Adipose tissue (tissue), 3 donors: ENCODE results near the gene DRAXIN. TPM values are rescaled to one million over a fixed set of nuclear protein-coding genes. Genes with fewer than 3 reads are reported as not detected.

Experiments
- H3K27ac ChIP-seq: one replicate; pipeline ENCODE4 v1.5.1; 2013; ENCODE audit warnings: low read depth, low read length
- WGBS, 3 donors: extraction: QIAGEN DNeasy Blood & Tissue Kit; methylation state at CpG; one replicate each; pipeline ENCODE4 v1.1.7; 2013; 5-methylcytosine and 5-hydroxymethylcytosine counted together
- polyA plus RNA-seq, 3 donors: library from polyadenylated mRNA; stranded (reverse); fragments of 200-250 nt; gene quantifications; one replicate each; pipeline ENCODE4 v1.2.3, GENCODE V29; 2013
- donor health status: healthy with polysubstance abuse.
- donor health status: Bipolar disorder and iron deficiency.
- donor health status: healthy.

DRAXIN gene
- polyA plus RNA-seq, 3 donors, result under 0.01 to 0.03 (median 0.01) TPM

DNA sequence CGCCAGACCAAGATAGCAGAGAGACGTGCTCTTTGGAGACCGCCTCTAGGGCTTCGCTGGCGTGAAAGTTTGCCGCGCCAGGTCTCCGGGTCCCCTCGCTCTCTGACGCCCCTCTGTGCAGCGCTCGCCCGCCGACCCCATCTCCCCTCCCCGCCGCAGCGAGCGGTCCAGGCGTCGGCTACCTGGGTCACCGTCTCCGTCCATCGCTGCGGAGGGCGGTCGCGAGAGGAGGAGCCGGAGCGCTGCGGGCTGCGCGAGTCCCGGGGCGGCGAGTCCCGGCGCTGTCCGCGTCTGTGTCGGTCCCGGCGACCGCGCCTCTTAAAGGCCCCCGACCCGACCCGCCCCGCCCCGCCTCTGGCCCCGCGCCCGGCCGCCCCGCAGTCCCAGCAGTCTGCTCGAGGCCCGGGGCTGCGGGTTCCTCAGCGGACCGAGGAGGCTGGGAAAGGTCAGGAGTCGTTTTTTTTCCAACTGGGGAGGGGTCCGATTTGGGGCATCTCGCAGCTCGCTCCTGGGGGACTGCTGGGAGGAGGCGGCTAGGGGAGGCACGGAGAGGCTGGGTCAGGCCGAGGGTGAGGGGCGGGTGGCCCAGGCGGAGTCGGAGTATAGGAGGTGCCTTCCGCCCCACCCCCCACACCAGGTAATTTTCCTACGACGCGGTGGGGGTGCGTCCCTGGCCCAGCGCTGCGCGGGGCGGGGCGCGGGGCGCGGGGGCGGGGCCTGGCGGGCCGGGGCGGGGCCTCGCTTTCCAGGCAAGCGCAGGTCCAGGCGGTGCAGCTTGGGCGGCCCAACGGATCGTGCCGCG lies 37.2 kb upstream of the DRAXIN start, which contains the start of the genes FBXO2 and FBXO44:
TSS of gene FBXO2 (minus strand) at position 293 of the 802 bp plus-strand sequence. CDS start at position 204, 89 bp downstream.
TSS of gene FBXO44 (plus strand) at position 741 of the 802 bp plus-strand sequence. CDS start 959 bp downstream, outside the sequence.
- no peak within 1 kb of the TSS for H3K27ac ChIP-seq
- WGBS, 3 donors, result 5 to 6% (median 6%) methylated on average over 49 to 94 of the region's 94 CpGs

DNA sequence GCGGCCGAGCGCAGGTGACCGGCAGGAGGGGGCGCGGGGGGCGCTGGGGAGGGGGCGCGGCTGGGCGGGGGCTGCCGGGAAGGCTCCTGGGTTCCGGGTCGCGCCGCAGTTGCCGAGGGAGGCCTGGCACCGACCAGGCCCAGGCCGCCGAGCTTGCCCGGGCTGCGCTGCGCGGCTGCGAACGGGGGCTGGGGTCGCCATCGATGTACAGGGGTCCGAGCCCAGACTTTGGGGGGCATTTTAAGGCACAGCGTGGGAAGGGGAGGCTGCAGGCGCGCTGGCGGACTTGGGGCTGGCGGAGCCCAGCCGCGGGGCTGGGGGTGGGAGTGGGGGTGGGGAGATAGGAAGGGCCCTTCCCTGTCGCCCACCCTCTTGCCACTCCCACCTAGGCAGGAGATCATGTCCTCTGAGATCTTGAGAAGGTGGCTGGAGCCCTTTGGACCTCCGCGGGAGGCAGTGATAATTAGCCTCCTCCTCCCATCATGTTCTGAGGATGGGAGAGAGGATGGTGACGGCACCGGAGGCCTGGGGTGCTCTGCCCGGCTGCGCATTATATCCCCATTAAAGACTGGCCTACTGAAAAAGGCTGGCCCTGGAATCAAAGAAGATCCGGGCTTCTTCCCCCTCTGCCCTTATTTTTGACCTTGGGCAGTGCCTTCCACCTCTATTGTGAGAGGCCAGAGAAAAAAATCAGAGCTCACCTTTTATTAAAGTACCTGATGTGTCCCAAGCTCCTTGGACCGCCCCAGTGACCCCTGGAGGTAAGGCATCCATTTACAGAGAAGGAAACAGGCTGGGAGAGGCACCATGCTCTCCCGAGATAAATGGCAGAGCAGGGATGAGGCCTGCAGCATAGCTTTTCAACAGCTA lies 36.3 kb upstream of the DRAXIN start:
- no peak overlapping the region for H3K27ac ChIP-seq
- WGBS, 3 donors, result 12 to 14% (median 13%) methylated on average over 26 to 45 of the region's 45 CpGs

DNA sequence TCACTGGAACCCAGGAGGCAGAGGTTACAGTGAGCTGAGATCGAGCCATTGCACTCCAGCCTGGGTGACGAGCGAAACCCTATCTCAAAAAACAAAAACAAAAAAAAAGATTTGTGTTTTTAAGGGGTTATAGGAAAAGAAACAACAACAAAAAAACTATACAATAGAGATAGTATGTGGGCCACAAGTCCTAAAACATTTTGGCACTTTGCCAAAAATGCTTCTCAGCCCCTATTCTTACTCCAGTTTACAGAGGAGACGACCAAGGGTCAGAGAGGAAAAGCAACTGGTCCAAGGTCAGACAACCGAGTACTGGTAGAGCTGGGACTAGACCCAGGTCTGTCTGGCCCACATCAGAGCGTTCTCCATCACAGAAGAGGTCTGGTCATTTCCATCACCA lies 33.9 kb upstream of the DRAXIN start:
- H3K27ac ChIP-seq, result no peak overlapping the region
- 68 to 82% (median 74%) methylated on average over 6 of the region's 6 CpGs for WGBS, 3 donors

DNA sequence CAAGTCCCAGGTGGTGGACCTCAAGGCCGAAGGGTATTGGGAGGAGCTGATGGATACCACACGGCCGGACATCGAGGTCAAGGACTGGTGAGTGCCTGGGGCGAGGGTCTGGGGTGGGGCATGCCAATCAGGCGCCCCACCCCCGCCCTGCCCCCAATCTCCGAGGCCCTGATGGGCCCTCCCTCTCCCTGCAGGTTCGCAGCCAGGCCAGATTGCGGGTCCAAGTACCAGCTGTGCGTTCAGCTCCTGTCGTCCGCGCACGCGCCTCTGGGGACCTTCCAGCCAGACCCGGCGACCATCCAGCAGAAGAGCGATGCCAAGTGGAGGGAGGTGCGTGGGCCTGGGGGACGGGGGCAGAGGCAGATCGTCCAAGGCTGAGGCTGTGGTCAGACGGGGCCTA lies 33.0 kb upstream of the DRAXIN start:
- WGBS, 3 donors, result 83 to 88% (median 88%) methylated on average over 21 to 23 of the region's 23 CpGs
- no peak overlapping the region for H3K27ac ChIP-seq

- WGBS, 3 donors, result 86 to 90% (median 89%) methylated on average over 4 of the region's 4 CpGs
Observed at GRCh38 chr1:11659748-11660147, 31.8 kb upstream of the DRAXIN start.

DNA sequence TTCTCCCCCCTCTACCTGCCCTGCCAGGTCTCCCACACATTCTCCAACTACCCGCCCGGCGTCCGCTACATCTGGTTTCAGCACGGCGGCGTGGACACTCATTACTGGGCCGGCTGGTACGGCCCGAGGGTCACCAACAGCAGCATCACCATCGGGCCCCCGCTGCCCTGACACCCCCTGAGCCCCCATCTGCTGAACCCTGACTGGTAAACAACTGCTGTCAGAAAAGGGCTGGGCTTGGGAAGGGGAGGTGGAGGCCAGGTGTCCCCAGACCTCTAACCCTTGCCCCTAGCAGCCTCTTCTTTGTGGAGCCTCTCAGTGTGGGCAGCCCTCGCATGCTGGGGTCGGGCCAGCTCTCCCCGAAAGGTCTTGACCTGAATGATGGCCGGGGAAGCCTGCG lies 30.4 kb upstream of the DRAXIN start:
- 92 to 94% (median 93%) methylated on average over 17 of the region's 17 CpGs for WGBS, 3 donors
- H3K27ac ChIP-seq, result no peak overlapping the region

More at GRCh38 chr1:11659748-11660147, 31.8 kb upstream of the DRAXIN start:
- no peak overlapping the region for H3K27ac ChIP-seq

- no peak overlapping the region for H3K27ac ChIP-seq
- whole genome bisulfite sequencing, 3 donors, result 0 to 1% (median 1%) methylated on average over 58 to 66 of the region's 66 CpGs
Observed at GRCh38 chr1:11664336-11665065, 27.0 kb upstream of the DRAXIN start.

DNA sequence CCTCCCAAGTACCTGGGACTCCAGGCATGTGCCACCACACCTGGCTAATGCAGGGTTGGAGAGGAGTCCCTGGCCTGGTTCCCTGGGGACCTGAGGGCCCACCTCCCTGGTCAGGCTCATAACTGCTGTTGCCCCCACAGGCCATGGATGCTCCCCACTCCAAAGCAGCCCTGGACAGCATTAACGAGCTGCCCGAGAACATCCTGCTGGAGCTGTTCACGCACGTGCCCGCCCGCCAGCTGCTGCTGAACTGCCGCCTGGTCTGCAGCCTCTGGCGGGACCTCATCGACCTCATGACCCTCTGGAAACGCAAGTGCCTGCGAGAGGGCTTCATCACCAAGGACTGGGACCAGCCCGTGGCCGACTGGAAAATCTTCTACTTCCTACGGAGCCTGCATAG lies 23.0 kb upstream of the DRAXIN start:
- WGBS, 3 donors, result 86 to 90% (median 88%) methylated on average over 14 of the region's 14 CpGs
- no peak overlapping the region for H3K27ac ChIP-seq

DNA sequence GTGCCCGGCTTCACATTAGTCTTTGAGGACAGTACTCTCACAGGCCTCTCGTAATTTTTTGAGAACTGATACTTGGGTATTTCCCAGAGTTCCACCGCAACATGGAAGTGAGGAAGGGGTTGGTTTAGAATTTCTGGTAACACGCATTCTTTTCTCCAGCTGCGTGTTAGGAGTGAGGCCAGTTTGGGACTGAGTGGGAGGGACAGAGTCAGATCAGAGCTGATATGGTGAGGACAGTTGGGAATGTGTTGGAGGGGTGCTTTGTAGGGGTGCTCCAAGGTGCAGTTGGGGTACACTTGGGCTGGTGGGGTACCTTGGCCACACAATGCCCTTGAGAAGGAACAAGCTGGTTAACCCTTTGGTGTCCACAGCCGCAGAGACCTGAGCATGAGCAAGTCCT lies 20.8 kb upstream of the DRAXIN start:
- no peak overlapping the region for H3K27ac ChIP-seq
- WGBS, 3 donors, result 68 to 80% (median 74%) methylated on average over 6 of the region's 6 CpGs

DNA sequence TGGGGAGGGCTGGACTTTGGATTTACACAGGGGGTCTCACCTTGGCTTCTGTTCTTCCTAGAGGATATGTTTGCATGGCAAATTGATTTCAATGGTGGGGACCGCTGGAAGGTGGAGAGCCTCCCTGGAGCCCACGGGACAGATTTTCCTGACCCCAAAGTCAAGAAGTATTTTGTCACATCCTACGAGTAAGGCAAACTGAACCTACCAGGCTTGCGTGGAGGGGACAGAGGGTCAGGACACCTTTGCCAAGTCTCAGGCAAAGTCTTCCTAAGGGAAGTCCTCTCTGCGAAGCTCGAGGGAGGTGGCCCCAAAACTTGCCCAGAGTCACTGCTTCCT lies 20.3 kb upstream of the DRAXIN start:
- H3K27ac ChIP-seq, result no peak overlapping the region
- WGBS, 3 donors, result 75 to 88% (median 83%) methylated on average over 6 of the region's 6 CpGs

GRCh38 chr1:11671544-11672286 lies 19.8 kb upstream of the DRAXIN start:
- no peak overlapping the region for H3K27ac ChIP-seq
- WGBS, 3 donors, result 78 to 93% (median 92%) methylated on average over 14 of the region's 14 CpGs

DNA sequence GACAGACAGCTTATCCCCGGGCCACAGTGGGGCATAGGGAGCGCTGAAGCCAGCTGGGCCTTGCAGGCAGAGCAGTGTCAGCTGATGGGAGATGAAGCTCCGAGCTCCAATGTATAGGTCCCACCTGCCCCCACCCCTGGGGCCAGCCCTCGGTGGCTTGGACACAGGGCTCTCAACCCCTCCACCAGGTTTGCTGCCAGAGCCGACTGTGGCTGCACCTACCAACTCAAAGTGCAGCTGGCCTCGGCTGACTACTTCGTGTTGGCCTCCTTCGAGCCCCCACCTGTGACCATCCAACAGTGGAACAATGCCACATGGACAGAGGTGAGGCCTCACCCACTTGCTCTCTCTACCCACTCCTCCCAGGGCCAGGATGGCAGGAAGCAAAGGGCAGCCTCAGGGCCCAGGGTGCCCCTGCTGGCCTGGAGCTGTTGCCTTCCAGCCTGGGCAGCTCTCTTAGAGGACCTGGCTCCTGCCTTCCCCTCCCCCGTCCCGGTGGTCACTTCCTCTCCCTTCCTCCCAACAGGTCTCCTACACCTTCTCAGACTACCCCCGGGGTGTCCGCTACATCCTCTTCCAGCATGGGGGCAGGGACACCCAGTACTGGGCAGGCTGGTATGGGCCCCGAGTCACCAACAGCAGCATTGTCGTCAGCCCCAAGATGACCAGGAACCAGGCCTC lies 18.3 kb upstream of the DRAXIN start:
- WGBS, 3 donors, result 92 to 96% (median 95%) methylated on average over 13 to 14 of the region's 14 CpGs

DNA sequence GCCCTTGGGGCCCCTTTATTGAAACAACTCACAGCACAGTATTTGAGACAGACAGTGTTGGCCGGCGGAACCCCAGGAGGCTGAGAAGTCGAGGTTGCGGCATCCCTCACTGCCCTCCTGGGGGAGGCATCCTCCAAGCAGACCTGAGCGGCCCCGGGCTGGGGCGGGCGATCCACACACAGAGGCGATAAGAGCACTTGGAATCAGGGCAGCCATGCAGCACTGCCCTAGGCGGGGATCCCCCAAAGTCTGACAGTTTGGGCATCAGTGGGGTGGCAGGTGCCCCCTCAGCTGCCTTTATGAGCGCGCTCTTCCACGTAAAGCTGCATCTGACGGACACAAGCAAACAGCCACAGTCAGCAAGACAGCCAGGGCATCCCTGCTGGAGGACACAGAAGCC lies 17.0 kb upstream of the DRAXIN start:
- H3K27ac ChIP-seq, result no peak overlapping the region
- 95 to 97% (median 97%) methylated on average over 14 of the region's 14 CpGs for WGBS, 3 donors

More for the DNA sequence above, 18.3 kb upstream of the DRAXIN start:
- H3K27ac ChIP-seq, result no peak overlapping the region

DNA sequence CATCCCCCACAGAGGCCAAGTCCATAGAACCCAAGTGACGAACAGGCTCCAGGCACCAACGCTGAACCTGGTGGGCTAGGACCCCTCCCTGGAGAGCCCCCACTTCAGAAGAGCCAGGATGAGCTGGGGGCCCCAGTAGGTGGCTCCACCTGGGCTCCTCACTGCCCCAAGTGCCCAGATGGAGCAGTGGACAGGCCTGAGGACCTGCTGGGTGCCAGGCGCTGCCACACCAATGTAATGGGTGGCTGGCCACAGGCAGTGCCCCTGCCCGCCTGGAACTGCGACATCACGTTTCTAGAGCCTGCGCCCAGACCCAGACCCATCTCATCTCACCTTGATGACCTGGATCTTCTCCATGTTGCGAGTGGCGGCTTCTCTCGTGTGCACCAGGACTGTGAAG lies 16.2 kb upstream of the DRAXIN start:
- H3K27ac ChIP-seq, result no peak overlapping the region
- 94 to 97% (median 97%) methylated on average over 10 of the region's 10 CpGs for WGBS, 3 donors

DNA sequence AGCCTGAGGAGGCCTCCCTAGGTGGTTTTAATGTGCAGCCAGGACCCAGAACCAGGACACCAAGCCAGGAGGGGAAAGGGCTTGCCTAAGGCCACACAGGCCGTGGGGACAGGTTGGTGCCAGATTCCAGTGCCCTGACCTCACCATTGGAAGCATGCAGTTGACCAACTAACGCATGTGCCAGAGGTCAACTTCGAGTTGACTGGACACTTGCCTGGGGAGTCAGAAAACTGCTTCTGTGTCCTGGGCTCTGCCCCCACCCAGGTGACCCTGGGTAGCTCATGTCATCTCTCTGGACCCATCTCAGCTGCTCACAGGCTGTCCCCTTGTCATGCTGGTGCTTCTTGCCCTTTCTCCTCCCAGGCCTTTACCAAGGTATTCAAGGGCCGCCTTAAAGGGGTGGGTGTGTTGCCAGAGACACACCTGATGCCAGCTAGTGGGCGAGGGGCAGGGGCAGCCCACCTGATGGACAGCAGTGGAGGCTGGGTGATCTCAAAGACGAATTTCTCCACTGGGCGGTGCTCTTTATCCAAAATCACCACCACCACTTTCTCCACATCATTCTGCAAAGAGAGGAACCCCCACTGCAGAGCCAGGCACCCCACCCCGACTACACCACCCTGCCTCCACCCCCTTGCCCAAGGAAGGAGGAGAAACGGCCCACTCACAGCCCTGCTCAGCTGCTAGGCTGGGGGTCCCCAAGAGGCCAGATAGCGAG lies 15.0 kb upstream of the DRAXIN start:
- 81 to 86% (median 83%) methylated on average over 10 of the region's 10 CpGs for WGBS, 3 donors
- no peak overlapping the region for H3K27ac ChIP-seq

DNA sequence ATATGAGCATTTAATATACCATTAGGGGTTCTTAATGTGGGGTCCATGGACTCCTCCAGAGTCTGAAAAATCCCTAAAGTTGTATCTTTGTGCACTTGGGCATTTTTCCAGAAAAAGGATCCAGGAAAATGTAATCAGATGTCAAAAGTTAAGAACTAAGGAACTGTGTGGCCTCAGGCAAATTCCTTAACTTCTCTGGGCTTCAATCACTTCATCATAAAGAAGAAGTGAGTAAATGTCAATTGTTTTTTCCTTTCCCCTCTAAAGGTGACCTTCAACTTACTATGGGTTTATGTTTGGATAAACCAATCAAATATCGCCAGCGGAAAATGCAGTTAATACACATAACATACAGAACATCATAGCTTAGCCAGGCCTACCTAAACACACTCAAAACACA lies 13.1 kb upstream of the DRAXIN start:
- WGBS, 3 donors, result 93 to 100% (median 95%) methylated on average over 2 of the region's 2 CpGs
- no peak overlapping the region for H3K27ac ChIP-seq
